ENCODE data around the gene GPR155.
A peak's percentile ranks its signal among the peaks of the same experiment; 100 is the strongest.

GPR155 gene

DNA sequence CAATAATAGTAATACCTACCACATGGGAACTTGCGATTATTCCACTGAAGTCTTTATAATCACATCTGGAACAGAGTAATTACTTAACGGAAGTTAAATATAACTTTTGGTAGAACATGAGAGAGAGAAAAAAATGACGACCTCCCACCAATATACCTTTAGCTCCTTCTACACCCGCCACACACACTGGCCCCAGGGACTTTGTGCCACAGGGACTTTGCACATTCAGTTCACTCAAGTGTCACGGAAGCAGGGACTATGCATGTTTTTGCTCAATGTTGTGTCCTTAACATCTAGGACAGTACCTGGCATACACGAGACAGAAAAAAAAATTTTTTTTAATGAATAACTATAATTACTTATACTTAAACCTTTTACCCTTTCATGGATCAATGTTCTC, 4.0 kb downstream of the GPR155 start:
- TF ChIP-seq, protein P1, sequence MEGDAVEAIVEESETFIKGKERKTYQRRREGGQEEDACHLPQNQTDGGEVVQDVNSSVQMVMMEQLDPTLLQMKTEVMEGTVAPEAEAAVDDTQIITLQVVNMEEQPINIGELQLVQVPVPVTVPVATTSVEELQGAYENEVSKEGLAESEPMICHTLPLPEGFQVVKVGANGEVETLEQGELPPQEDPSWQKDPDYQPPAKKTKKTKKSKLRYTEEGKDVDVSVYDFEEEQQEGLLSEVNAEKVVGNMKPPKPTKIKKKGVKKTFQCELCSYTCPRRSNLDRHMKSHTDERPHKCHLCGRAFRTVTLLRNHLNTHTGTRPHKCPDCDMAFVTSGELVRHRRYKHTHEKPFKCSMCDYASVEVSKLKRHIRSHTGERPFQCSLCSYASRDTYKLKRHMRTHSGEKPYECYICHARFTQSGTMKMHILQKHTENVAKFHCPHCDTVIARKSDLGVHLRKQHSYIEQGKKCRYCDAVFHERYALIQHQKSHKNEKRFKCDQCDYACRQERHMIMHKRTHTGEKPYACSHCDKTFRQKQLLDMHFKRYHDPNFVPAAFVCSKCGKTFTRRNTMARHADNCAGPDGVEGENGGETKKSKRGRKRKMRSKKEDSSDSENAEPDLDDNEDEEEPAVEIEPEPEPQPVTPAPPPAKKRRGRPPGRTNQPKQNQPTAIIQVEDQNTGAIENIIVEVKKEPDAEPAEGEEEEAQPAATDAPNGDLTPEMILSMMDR (conservative IDR thresholded peaks at IDR 0.05; ENCODE audit: low read depth, low read length): no peak
- DNase-seq (ENCODE audit: low read depth): no peak
- no peak overlapping the region for H3K4me3 ChIP-seq (ENCODE audit: low read depth, low read length)

DNA sequence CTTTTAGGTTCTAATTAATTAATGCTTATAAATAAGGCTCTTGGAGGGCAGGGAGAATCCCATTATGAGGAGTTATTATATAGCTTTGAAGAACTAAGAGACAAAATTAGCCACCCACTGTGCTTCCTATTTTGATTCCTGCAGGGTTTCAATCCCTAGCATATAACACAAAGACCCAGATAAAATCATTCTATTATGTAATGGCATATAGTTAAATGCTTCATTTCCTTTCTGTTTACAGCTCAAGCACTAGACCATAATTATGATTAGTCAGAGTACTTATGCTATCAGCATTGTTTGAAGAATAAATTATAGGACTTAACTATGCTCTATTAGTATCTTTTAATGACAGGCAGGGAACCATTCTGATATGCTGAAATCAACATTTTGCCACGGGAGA, 9.1 kb downstream of the GPR155 start:
- H3K4me3 ChIP-seq (ENCODE audit: low read depth, low read length): no peak overlapping the region
- no peak for DNase-seq (ENCODE audit: low read depth)
- TF ChIP-seq, protein P1 (conservative IDR thresholded peaks at IDR 0.05; ENCODE audit: low read depth, low read length): no peak

DNA sequence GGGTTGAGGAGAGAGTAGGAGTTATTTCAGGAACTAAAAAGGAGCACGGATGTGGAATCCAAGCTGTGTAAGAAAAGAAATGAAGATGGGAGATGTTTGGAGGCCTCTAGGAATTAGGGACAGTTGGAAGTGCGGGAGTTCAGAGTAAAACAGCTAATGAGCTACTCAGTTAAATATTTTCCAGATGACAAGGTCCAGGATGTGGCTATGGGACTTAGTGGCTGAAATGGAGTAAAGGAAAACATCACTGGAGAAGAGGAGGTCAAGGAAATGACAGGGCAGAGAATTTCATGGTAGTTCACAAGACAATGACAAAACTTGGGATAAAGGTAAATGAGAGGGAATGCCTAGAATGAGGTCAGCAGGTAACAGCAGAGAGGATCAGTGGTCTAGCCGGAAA, 13.0 kb downstream of the GPR155 start:
- TF ChIP-seq, protein P1 (conservative IDR thresholded peaks at IDR 0.05; ENCODE audit: low read depth, low read length): no peak
- no peak for DNase-seq (ENCODE audit: low read depth)
- no peak overlapping the region for H3K4me3 ChIP-seq (ENCODE audit: low read depth, low read length)

GRCh38 chr2:174465327-174465726, 21.5 kb downstream of the GPR155 start:
- H3K4me3 ChIP-seq (ENCODE audit: low read depth, low read length): no peak overlapping the region
- peak; percentile 15 for DNase-seq (ENCODE audit: low read depth)
- TF ChIP-seq, protein P1 (conservative IDR thresholded peaks at IDR 0.05; ENCODE audit: low read depth, low read length): no peak

GRCh38 chr2:174461221-174461620, 25.6 kb downstream of the GPR155 start:
- H3K4me3 ChIP-seq (ENCODE audit: low read depth, low read length): no peak overlapping the region
- TF ChIP-seq, protein P1 (conservative IDR thresholded peaks at IDR 0.05; ENCODE audit: low read depth, low read length): no peak
- DNase-seq (ENCODE audit: low read depth): no peak

GRCh38 chr2:174454566-174454965, 32.3 kb downstream of the GPR155 start:
- no peak overlapping the region for H3K4me3 ChIP-seq (ENCODE audit: low read depth, low read length)
- TF ChIP-seq, protein P1 (conservative IDR thresholded peaks at IDR 0.05; ENCODE audit: low read depth, low read length): no peak
- no peak for DNase-seq (ENCODE audit: low read depth)

DNA sequence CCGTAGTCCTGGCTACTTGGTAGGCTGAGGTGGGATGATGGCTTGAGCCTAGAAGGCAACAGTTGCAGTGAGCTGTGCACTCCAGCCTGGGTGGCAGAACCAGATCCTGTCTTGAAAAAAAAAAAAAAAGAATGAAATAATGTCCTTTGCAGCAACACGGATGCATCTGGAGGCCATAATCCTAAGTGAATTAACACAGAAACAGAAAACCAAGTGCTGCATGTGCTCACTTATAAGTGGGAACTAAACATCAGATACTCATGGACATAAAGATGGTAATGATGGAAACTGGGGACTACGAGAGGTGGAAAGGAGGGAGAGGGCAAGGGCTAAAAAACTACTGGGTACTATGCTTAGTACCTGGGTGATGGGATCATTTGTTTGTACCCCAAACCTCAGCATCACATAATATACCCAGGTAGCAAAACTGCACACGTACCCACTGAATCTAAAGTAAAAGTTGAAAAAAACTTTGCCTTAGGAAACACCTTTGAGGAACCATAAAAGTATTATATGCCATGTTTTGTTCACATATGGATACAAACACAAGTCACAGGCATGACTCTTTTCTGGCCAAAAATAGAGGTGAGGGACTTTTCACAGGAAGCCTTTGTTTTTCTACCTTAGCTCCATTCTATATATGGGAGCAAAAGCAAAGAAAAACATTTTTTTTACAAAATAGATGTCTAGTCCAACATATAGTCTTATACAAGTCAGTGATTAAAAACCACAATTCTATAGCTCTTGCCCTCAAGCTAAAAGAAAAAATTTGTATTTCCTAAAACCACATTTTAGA, 36.6 kb downstream of the GPR155 start:
- DNase-seq (ENCODE audit: low read depth): no peak
- TF ChIP-seq, protein P1 (conservative IDR thresholded peaks at IDR 0.05; ENCODE audit: low read depth, low read length): no peak
- H3K4me3 ChIP-seq (ENCODE audit: low read depth, low read length): no peak overlapping the region
